RWPE2 (cell line): ENCODE measurements around the gene IDH3G.
A peak's percentile ranks its signal among the peaks of the same experiment; 100 is the strongest.

ENCODE experiments used
- ATAC-seq: fragments of 200-7000 bp; cut with Tn5 transposase; 3 replicates; pipeline ENCODE4 v1.9.1; 2021; ENCODE audit warnings: low read depth
- DNase-seq: peaks from one replicate; pipeline ENCODE4 v3.0.0-alpha.2; 2020; ENCODE audit warnings: low spot score
- H3K27ac ChIP-seq: fragments of 450-650 bp; 2 replicates; pipeline ENCODE4 v1.5.1; 2017; ENCODE audit warnings: mild to moderate bottlenecking; ENCODE audit not compliant: poor library complexity, severe bottlenecking
- H3K27me3 ChIP-seq: fragments of 250-450 bp; sonication (Bioruptor Pico); 2 replicates; pipeline ENCODE4 v1.5.1; 2021; ENCODE audit warnings: mild to moderate bottlenecking, moderate library complexity; ENCODE audit not compliant: insufficient read depth, poor library complexity, severe bottlenecking
- H3K36me3 ChIP-seq: fragments of 250-450 bp; sonication (Bioruptor Pico); 2 replicates; pipeline ENCODE4 v1.5.1; 2020; ENCODE audit warnings: low read depth, mild to moderate bottlenecking, moderate library complexity
- H3K4me1 ChIP-seq: fragments of 250-450 bp; sonication (Bioruptor Pico); 2 replicates; pipeline ENCODE4 v1.5.1; 2021; ENCODE audit warnings: mild to moderate bottlenecking, moderate library complexity; ENCODE audit not compliant: insufficient read depth, poor library complexity, severe bottlenecking
- H3K4me3 ChIP-seq: fragments of 250-450 bp; sonication (Bioruptor Pico); 2 replicates; pipeline ENCODE4 v1.5.1; 2021; ENCODE audit warnings: mild to moderate bottlenecking, moderate library complexity; ENCODE audit not compliant: severe bottlenecking
- H3K9me3 ChIP-seq: fragments of 250-450 bp; sonication (Bioruptor Pico); 2 replicates; pipeline ENCODE4 v1.5.1; 2021; ENCODE audit warnings: mild to moderate bottlenecking, moderate library complexity; ENCODE audit not compliant: severe bottlenecking
- TF ChIP-seq, protein P1 (sequence below): fragments of 450-650 bp; IDR thresholded peaks from one replicate; pipeline ENCODE4 v1.5.1; 2017; ENCODE audit warnings: mild to moderate bottlenecking, moderate library complexity; ENCODE audit not compliant: poor library complexity, severe bottlenecking

IDH3G gene

DNA sequence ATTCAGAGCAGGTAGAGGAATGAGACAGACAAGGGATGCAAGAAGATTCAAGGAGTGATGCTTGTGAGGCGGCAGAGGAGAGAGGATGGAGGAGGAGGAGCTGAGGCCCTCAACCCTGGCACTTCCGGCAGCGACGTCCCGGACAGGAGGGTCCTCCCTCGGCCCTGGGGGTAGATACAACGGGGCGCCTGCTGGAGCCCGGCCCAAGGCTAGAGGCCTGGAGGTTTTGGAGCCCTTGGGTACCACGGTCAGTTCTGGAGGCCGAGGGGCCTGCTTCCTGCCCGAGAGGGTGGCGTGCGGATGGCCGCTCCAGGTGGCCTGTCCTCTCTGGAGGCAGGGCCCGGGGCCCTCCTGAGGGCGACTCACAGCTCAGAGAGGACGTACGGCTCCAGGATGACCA is 13.8 kb upstream of the IDH3G start:
- Histone ChIP-seq H3K36me3 (no peaks in the 10 kb centered on the region), H3K4me1 (no peaks in the 10 kb centered on the region), H3K27me3 (no peaks in the 10 kb centered on the region), H3K9me3 (no peaks in the 10 kb centered on the region), H3K27ac (no peak overlapping the region), H3K4me3 (no peak overlapping the region)
- TF ChIP-seq, protein P1, sequence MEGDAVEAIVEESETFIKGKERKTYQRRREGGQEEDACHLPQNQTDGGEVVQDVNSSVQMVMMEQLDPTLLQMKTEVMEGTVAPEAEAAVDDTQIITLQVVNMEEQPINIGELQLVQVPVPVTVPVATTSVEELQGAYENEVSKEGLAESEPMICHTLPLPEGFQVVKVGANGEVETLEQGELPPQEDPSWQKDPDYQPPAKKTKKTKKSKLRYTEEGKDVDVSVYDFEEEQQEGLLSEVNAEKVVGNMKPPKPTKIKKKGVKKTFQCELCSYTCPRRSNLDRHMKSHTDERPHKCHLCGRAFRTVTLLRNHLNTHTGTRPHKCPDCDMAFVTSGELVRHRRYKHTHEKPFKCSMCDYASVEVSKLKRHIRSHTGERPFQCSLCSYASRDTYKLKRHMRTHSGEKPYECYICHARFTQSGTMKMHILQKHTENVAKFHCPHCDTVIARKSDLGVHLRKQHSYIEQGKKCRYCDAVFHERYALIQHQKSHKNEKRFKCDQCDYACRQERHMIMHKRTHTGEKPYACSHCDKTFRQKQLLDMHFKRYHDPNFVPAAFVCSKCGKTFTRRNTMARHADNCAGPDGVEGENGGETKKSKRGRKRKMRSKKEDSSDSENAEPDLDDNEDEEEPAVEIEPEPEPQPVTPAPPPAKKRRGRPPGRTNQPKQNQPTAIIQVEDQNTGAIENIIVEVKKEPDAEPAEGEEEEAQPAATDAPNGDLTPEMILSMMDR: no peak
- ATAC-seq: no peak
- no peak for DNase-seq

DNA sequence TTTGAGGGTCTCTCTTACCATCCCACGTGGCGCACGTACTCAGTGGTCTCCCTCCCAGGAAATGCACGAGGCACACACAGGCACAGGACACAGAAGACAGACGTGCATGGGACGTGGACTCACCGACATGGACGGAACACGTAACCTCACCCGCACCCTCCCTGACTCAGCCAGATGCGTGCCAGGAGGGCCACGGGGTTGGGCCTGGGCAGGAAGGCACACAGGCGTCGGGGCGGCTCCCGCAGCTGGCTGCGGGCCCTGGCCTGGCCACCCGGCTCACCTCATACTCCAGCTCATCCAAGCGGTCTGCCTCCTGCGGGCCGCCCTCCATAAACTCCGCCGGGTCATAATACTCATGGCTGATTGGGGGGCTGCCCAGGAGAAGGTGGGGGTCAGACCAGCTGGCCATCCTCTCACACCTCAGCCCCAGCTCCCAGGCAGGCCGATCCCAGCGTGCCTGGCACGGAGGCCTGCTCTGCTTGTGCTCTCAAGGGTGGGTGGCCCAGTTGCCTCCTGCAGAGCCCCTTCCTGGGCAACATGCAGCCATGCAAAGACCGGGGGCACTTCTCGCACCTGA is 12.9 kb upstream of the IDH3G start:
- Histone ChIP-seq H3K9me3 (no peaks in the 10 kb centered on the region), H3K4me1 (no peaks in the 10 kb centered on the region), H3K27me3 (no peaks in the 10 kb centered on the region), H3K36me3 (no peaks in the 10 kb centered on the region), H3K27ac (no peak overlapping the region), H3K4me3 (no peak overlapping the region)
- TF ChIP-seq, protein P1: no peak
- DNase-seq (no peak), ATAC-seq (0 out of 3 replicates have a peak, but pooled peaks have one; percentile 27)

DNA sequence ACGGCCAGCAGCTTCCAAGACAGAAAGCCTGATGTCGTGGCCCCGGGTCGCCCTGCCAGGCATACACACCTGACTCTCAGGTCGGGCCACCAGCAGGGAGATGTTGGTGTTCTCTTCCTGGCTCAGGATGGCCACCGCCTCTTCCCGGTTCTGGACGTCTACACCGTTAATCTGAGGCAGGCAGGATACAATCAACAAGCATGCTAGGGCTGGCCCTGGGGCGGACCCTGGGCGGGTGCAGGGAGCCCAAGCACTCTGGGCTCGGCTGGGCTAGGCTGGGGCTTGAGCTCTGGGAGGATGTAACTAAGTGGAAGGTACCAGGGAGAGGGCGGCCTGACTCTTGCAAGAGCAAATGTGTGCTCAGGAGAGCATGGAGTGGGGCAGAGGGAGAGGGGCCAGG is 11.3 kb upstream of the IDH3G start:
- Histone ChIP-seq H3K27ac (no peak overlapping the region), H3K36me3 (no peaks in the 10 kb centered on the region), H3K4me1 (no peaks in the 10 kb centered on the region), H3K9me3 (no peaks in the 10 kb centered on the region), H3K27me3 (no peaks in the 10 kb centered on the region), H3K4me3 (no peak overlapping the region)
- TF ChIP-seq, protein P1: no peak
- DNase-seq (no peak), ATAC-seq (no peak)

DNA sequence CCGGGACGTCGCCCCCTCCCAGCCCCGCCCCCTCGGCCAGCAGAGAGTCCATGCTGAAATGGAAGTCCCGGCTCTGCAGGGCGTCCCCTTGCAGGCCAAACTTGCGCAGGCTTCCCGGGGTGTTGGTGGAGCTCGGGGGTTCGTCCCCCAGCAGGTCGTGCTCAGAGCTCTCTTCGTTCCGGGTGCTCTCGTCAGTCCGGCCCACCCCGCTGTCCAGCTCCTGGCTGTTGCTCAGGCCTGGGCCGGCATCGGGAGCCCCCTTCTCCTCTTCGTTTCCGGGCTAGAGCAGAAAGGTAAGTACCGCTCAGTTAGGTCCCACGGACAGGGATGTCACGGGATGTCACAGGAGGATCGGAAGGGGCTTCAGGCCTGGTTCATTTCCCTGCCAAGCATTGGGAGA is 10.4 kb upstream of the IDH3G start:
- TF ChIP-seq, protein P1: no peak
- Histone ChIP-seq H3K4me3 (no peak overlapping the region), H3K9me3 (no peaks in the 10 kb centered on the region), H3K27me3 (no peaks in the 10 kb centered on the region), H3K4me1 (no peaks in the 10 kb centered on the region), H3K27ac (no peak overlapping the region), H3K36me3 (no peaks in the 10 kb centered on the region)
- DNase-seq (no peak), ATAC-seq (no peak)

DNA sequence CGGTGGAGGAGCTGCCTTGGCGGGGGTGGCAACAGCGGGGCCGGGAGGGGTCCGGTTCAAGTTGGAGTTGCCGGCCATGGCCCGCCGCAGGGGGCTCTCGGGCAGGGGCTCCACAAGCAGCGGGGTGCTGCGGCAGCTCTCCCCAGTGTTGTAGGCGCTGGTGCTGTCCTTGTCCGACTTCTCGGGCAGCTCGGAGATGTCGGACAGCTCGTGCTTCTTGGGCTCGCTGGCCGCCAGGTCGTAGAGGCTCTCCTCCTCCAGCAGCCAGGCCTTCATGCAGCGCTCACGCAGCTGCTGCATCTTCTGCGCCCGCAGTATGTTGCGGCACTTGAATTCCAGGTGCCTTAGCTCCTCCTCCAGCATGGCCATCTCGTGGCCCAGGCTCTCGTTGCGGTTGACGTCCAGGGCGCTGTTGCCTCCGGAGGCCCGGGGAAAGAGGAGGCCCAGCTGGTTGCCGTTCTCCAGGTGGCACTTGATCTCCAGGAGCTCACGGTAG is 10.0 kb upstream of the IDH3G start:
- DNase-seq: no peak
- Histone ChIP-seq H3K4me1 (no peaks in the 10 kb centered on the region), H3K4me3 (no peak overlapping the region), H3K36me3 (no peaks in the 10 kb centered on the region), H3K27ac (no peak overlapping the region), H3K9me3 (no peaks in the 10 kb centered on the region), H3K27me3 (no peaks in the 10 kb centered on the region)
- TF ChIP-seq, protein P1: no peak
- ATAC-seq: no peak
